Kidney (tissue), 14 donors: ENCODE results near the gene ABCG8. TPM values are rescaled to one million over a fixed set of nuclear protein-coding genes. Genes with fewer than 3 reads are reported as not detected.
A peak's percentile ranks its signal among the peaks of the same experiment; 100 is the strongest.

ENCODE experiments used
- DNase-seq, 5 donors: peaks; one replicate each; pipeline ENCODE4 v3.0.0-alpha.2; 2013 to 2020
- FAIRE-seq: peaks from 2 replicates; lab custom pipeline; 2012; peaks lifted over from hg19 to GRCh38; lab: Jason Lieb, UNC
- H3K27ac ChIP-seq, 2 donors: one replicate each; pipeline ENCODE4 v1.7.0; 2013; ENCODE audit warnings: low read depth in 2 of 2, low read length in 2 of 2, inconsistent platforms in 1 of 2
- H3K27me3 ChIP-seq: one replicate; pipeline ENCODE4 v1.7.1; 2013; ENCODE audit warnings: low read length, inconsistent platforms; ENCODE audit not compliant: control insufficient read depth, insufficient read depth
- H3K36me3 ChIP-seq, 3 donors: one replicate each; pipeline versions ENCODE4 v1.7.0 to v1.7.1; 2013; ENCODE audit warnings: low read length in 3 of 3, control low read depth in 1 of 3, inconsistent platforms in 1 of 3; ENCODE audit not compliant: insufficient read depth in 3 of 3, control insufficient read depth in 2 of 3
- H3K4me1 ChIP-seq, 3 donors: one replicate each; pipeline versions ENCODE4 v1.7.0 to v1.7.1; 2013; ENCODE audit warnings: low read length in 3 of 3, inconsistent platforms in 1 of 3, low read depth in 1 of 3; ENCODE audit not compliant: control insufficient read depth in 2 of 3, insufficient read depth in 2 of 3
- H3K4me3 ChIP-seq, 3 donors: one replicate each; pipeline versions ENCODE4 v1.7.0 to v1.8.1; 2013; ENCODE audit warnings: low read length in 3 of 3, control low read depth in 1 of 3, inconsistent platforms in 1 of 3
- H3K9ac ChIP-seq, 3 donors: one replicate each; pipeline versions ENCODE4 v1.7.0 to v1.7.1; 2013; ENCODE audit warnings: low read length in 3 of 3, control low read depth in 1 of 3, inconsistent platforms in 1 of 3
- H3K9me3 ChIP-seq, 3 donors: one replicate each; pipeline versions ENCODE4 v1.7.0 to v1.7.1; 2013; ENCODE audit warnings: low read length in 3 of 3, control low read depth in 1 of 3, inconsistent platforms in 1 of 3; ENCODE audit not compliant: control insufficient read depth in 2 of 3, insufficient read depth in 1 of 3
- CTCF ChIP-seq: IDR thresholded peaks from 3 replicates; pipeline ENCODE4 v1.5.1; 2012; ENCODE audit warnings: mild to moderate bottlenecking, moderate library complexity, borderline replicate concordance; ENCODE audit not compliant: insufficient read depth; ENCODE audit errors: extremely low read depth
- intact Hi-C: fragments of 100-400 bp; cut with DNase I; formaldehyde crosslinking; loops from one replicate; pipeline ENCODE4 v1.11.1; 2022
- polyA plus RNA-seq: library from polyadenylated mRNA; stranded (reverse); fragments of 350-450 nt; fragmentation: Illumina TruSeq; extraction: RNeasy Lipid Tissue Mini Kit (QIAGEN cat#74804); gene quantifications from one replicate; pipeline ENCODE4 v1.2.3, GENCODE V29; 2014; ENCODE audit warnings: low read depth, low replicate concordance; ENCODE audit not compliant: insufficient read depth
- total RNA-seq: library from RNA; stranded (reverse); fragmentation: NEBNext Ultra II Directional; extraction: Animal tissue kit (Norgen Biotek cat#: 25700); gene quantifications from one replicate; pipeline ENCODE4 v1.2.1, GENCODE V29; 2021
- donor health status: control.
- donor health status: control.
- donor health status: control.
- donor health status: control.
- donor health status: control.
- donor health status: DM: yes; HTN: yes; CAD: no.
- donor health status: Normal renal cell carcinoma (clear cell type).

Gene ABCG8
- total and polyA plus RNA-seq, 2 donors from 2014 or later, result 0.09 to 0.13 TPM

DNA sequence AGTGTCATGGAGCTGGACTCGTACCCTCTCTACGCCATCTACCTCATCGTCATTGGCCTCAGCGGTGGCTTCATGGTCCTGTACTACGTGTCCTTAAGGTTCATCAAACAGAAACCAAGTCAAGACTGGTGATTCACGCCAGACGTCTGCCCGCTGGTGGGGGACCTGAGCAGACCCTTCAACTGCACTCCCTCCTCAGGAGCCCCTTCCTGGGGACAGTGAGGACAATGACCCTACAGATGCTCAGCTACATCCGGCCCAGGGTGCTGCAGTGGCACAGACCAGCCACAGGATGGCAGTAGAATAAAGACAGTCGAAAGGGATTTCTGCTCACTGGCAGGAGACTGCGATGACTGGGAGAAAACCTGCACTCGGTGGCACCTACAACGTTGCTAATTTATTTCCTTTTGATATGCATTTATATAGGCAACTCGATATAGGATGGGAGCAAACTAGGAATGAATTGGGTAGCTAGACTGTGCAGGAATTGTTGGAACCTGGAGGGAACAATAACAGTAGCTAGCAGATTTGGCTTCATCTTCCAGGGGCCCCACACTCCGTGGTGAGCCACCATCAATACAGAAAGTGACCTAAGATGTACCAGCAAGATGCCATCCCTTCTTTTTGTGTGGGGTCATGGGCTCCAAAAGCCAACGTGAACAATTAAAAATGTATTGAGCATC is 39.2 kb downstream of the ABCG8 start:
- no peaks in the 10 kb centered on the region for H3K27me3 ChIP-seq
- intact Hi-C loops, result no loop called here
- no peaks in the 10 kb centered on the region for H3K9me3 ChIP-seq
- TF ChIP-seq CTCF, result peak; percentile 94
- H3K4me1 ChIP-seq, result peaks cover 0 to 4% (median 0%) of the 10 kb centered on the region in 3 donors
- FAIRE-seq (no peak), DNase-seq (peak in 4 of 5 donors; percentile 63 to 68 (median 66))
- H3K4me3 ChIP-seq, result no peak overlapping the region
- no peaks in the 10 kb centered on the region for H3K36me3 ChIP-seq
- H3K9ac ChIP-seq, result no peak overlapping the region
- no peak overlapping the region for H3K27ac ChIP-seq

- H3K9ac ChIP-seq, result no peak overlapping the region
- FAIRE-seq (no peak), DNase-seq (no peak)
- no peak for TF ChIP-seq CTCF
- intact Hi-C loops, result no loop called here
- no peaks in the 10 kb centered on the region for H3K9me3 ChIP-seq
- no peaks in the 10 kb centered on the region for H3K36me3 ChIP-seq
- H3K4me3 ChIP-seq, result no peak overlapping the region
- H3K27ac ChIP-seq, result no peak overlapping the region
- no peaks in the 10 kb centered on the region for H3K27me3 ChIP-seq
- peaks cover 0 to 4% (median 0%) of the 10 kb centered on the region in 3 donors for H3K4me1 ChIP-seq
Observed at GRCh38 chr2:43879261-43879660, 40.5 kb downstream of the ABCG8 start.

DNA sequence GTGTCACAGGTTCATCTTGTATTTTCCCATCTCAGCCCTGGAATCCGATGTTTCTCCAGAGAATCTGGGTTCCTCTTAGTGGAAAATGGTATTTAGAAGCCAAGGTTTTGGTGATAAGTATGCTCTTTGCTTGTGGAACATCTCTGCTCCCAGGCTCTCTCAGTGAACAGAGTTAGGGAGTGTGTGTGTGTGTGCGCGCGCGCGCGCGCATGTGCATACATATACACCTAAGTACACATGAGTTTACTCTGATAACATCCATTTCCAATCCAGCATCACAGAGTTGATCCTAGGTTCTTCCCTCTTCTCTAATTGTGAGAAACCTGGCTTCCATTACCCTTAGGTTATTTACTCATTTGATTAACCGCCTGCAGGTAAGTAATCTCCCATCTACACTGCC is 41.7 kb downstream of the ABCG8 start:
- intact Hi-C loops, result no loop called here
- H3K9me3 ChIP-seq, result no peaks in the 10 kb centered on the region
- H3K27me3 ChIP-seq, result no peaks in the 10 kb centered on the region
- no peak overlapping the region for H3K27ac ChIP-seq
- H3K4me1 ChIP-seq, result peaks cover 0 to 8% (median 4%) of the 10 kb centered on the region in 3 donors
- no peak for TF ChIP-seq CTCF
- no peaks in the 10 kb centered on the region for H3K36me3 ChIP-seq
- no peak overlapping the region for H3K4me3 ChIP-seq
- FAIRE-seq (no peak), DNase-seq (no peak)
- H3K9ac ChIP-seq, result no peak overlapping the region
